Prostate gland (tissue), 2 donors: ENCODE data around the gene FAM193B. TPM values are rescaled to one million over a fixed set of nuclear protein-coding genes. Genes with fewer than 3 reads are reported as not detected.
"Not testable (repeated sequence)": the region's sequence is repeated elsewhere in the genome, so short reads cannot be mapped to it uniquely, and the experiment has no call there.

Experiments used
- DNase-seq: peaks from one replicate; pipeline ENCODE4 v3.0.0-alpha.2; 2019; ENCODE audit warnings: low spot score
- H3K27ac ChIP-seq, 2 donors: fragments of 200-600 bp; sonication (generic); 2 replicates each; pipeline ENCODE4 v1.5.1; 2017 to 2019
- H3K27me3 ChIP-seq: fragments of 200-600 bp; sonication (generic); replicated peaks from 2 replicates; pipeline ENCODE4 v1.5.1; 2019; ENCODE audit not compliant: insufficient read depth
- H3K36me3 ChIP-seq, 2 donors: fragments of 200-600 bp; sonication (generic); 1 replicate in 1 of 2; 2 replicates in 1 of 2; pipeline versions ENCODE4 v1.5.1 to v1.8.1; 2017 to 2019
- H3K4me1 ChIP-seq: fragments of 200-600 bp; sonication (generic); replicated peaks from 2 replicates; pipeline ENCODE4 v1.5.1; 2019
- H3K4me3 ChIP-seq, 2 donors: fragments of 200-600 bp; sonication (generic); 2 replicates each; pipeline ENCODE4 v1.5.1; 2017 to 2019
- H3K9me3 ChIP-seq: fragments of 200-600 bp; sonication (generic); 2 replicates; pipeline ENCODE4 v1.5.1; 2017
- CTCF ChIP-seq, 4 experiments: fragments of 200-600 bp in 2 of 4; fragments of 450-650 bp in 2 of 4; sonication (generic) in 2 of 4; IDR thresholded peaks; 1 replicate in 3 of 4; 2 replicates in 1 of 4; pipeline ENCODE4 v1.5.1; 2016 to 2019; ENCODE audit warnings: antibody characterized with exemption in 4 of 4, mild to moderate bottlenecking in 2 of 4, moderate library complexity in 2 of 4
- POLR2A ChIP-seq: fragments of 450-650 bp; IDR thresholded peaks from one replicate; pipeline ENCODE4 v1.6.1; 2016; ENCODE audit warnings: antibody characterized with exemption, mild to moderate bottlenecking
- POLR2AphosphoS5 ChIP-seq: sonication (generic); formaldehyde crosslinking; IDR thresholded peaks from one replicate; pipeline ENCODE4 v1.6.1; 2017; ENCODE audit warnings: antibody characterized with exemption
- WGBS: methylation state at CpG from one replicate; pipeline ENCODE4 v1.1.5; 2018; 5-methylcytosine and 5-hydroxymethylcytosine counted together
- intact Hi-C: fragments of 100-400 bp; cut with DNase I; formaldehyde crosslinking; loops from one replicate; pipeline ENCODE4 v1.14.2; 2022
- total RNA-seq, 2 donors: library from RNA; depleted of rRNA; stranded (reverse); fragments of >200 nt; gene quantifications; one replicate each; pipeline ENCODE4 v1.1.0, GENCODE V29; 2016

The FAM193B gene
- total RNA-seq, 2 donors from 2014 or later = 59.6 to 112 TPM

- Histone ChIP-seq H3K27me3 (no peaks in the 10 kb centered on the region), H3K4me1 (no peaks in the 10 kb centered on the region), H3K27ac (no peak overlapping the region), H3K9me3 (no peaks in the 10 kb centered on the region), H3K36me3 (peaks cover 0 to 5% of the 10 kb centered on the region in 2 donors), H3K4me3 (no peak overlapping the region)
- intact Hi-C loops = no loop called here
- 65% methylated on average over 25 of the region's 26 CpGs for WGBS
- no peak for TF ChIP-seq POLR2AphosphoS5
- DNase-seq = no peak
Observed at GRCh38 chr5:177489119-177489716, 65.1 kb downstream of the FAM193B start.

GRCh38 chr5:177487975-177488374, 66.4 kb downstream of the FAM193B start:
- Histone ChIP-seq H3K27me3 (no peaks in the 10 kb centered on the region), H3K4me1 (no peaks in the 10 kb centered on the region), H3K4me3 (no peak overlapping the region), H3K36me3 (peaks cover 0 to 5% of the 10 kb centered on the region in 2 donors), H3K27ac (no peak overlapping the region), H3K9me3 (no peaks in the 10 kb centered on the region)
- no peak for DNase-seq
- intact Hi-C loops = no loop called here
- WGBS = 84% methylated on average over 14 of the region's 15 CpGs
- TF ChIP-seq POLR2AphosphoS5 = no peak
- TF ChIP-seq CTCF (IDR thresholded peaks at IDR 0.05) = no peak
- TF ChIP-seq POLR2A = no peak

GRCh38 chr5:177487144-177487543, 67.2 kb downstream of the FAM193B start:
- TF ChIP-seq CTCF (IDR thresholded peaks at IDR 0.05) (no peak), POLR2AphosphoS5 (no peak), POLR2A (no peak)
- no peak overlapping the region for H3K4me3 ChIP-seq
- no peaks in the 10 kb centered on the region for H3K27me3 ChIP-seq
- no peaks in the 10 kb centered on the region for H3K4me1 ChIP-seq
- intact Hi-C loops = no loop called here
- H3K27ac ChIP-seq = no peak overlapping the region
- DNase-seq = no peak
- WGBS = 87% methylated on average over 8 of the region's 8 CpGs
- no peaks in the 10 kb centered on the region for H3K9me3 ChIP-seq
- H3K36me3 ChIP-seq = peaks cover 0 to 5% of the 10 kb centered on the region in 2 donors

GRCh38 chr5:177486256-177486655, 68.1 kb downstream of the FAM193B start:
- WGBS = 91% methylated on average over 3 of the region's 3 CpGs
- Histone ChIP-seq H3K4me3 (no peak overlapping the region), H3K27me3 (no peaks in the 10 kb centered on the region), H3K27ac (no peak overlapping the region), H3K36me3 (peaks cover 0 to 5% of the 10 kb centered on the region in 2 donors), H3K4me1 (no peaks in the 10 kb centered on the region), H3K9me3 (no peaks in the 10 kb centered on the region)
- no peak for DNase-seq
- TF ChIP-seq POLR2AphosphoS5 = no peak
- TF ChIP-seq POLR2A = no peak
- no peak for TF ChIP-seq CTCF (IDR thresholded peaks at IDR 0.05)
- intact Hi-C loops = no loop called here

GRCh38 chr5:177485753-177486152, 68.6 kb downstream of the FAM193B start:
- H3K9me3 ChIP-seq, intact Hi-C loops, H3K27ac ChIP-seq, H3K4me3 ChIP-seq, H3K27me3 ChIP-seq, DNase-seq, H3K36me3 ChIP-seq, H3K4me1 ChIP-seq: not testable (repeated sequence)
- WGBS = 96% methylated on average over 3 of the region's 3 CpGs

- intact Hi-C loops = no loop called here
- 77% methylated on average over 13 of the region's 13 CpGs for WGBS
- Histone ChIP-seq H3K27me3 (no peaks in the 10 kb centered on the region), H3K36me3 (peaks cover 0 to 5% of the 10 kb centered on the region in 2 donors), H3K4me1 (no peaks in the 10 kb centered on the region), H3K9me3 (no peaks in the 10 kb centered on the region), H3K4me3 (no peak overlapping the region), H3K27ac (no peak overlapping the region)
- no peak for TF ChIP-seq POLR2A
- TF ChIP-seq CTCF (IDR thresholded peaks at IDR 0.05) = no peak
- TF ChIP-seq POLR2AphosphoS5 = no peak
- no peak for DNase-seq
Observed at GRCh38 chr5:177484902-177485549, 69.3 kb downstream of the FAM193B start.
